Measurements from ENCODE around the gene MTAP. TPM values are rescaled to one million over a fixed set of nuclear protein-coding genes. Genes with fewer than 3 reads are reported as not detected.

MTAP gene
- total RNA-seq, 4 donors from 2014 or later: 13.3 to 40.3 (median 27.3) TPM

GRCh38 chr9:21933865-21934264, 131.4 kb downstream of the MTAP start:
- Histone ChIP-seq H3K4me1 (no peaks in the 10 kb centered on the region), H3K27me3 (no peaks in the 10 kb centered on the region), H3K27ac (no peak overlapping the region), H3K36me3 (no peaks in the 10 kb centered on the region), H3K9me3 (no peaks in the 10 kb centered on the region), H3K4me3 (no peak overlapping the region)
- no peak for DNase-seq
- TF ChIP-seq POLR2A (IDR thresholded peaks at IDR 0.05) (no peak), CTCF (IDR thresholded peaks at IDR 0.05) (no peak)

GRCh38 chr9:21935631-21936030, 133.2 kb downstream of the MTAP start:
- Histone ChIP-seq H3K9me3 (no peaks in the 10 kb centered on the region), H3K36me3 (no peaks in the 10 kb centered on the region), H3K4me1 (no peaks in the 10 kb centered on the region), H3K4me3 (no peak overlapping the region), H3K27ac (no peak overlapping the region), H3K27me3 (no peaks in the 10 kb centered on the region)
- no peak for DNase-seq
- TF ChIP-seq CTCF (IDR thresholded peaks at IDR 0.05): no peak
- no peak for TF ChIP-seq POLR2A (IDR thresholded peaks at IDR 0.05)

GRCh38 chr9:21936161-21936560, 133.7 kb downstream of the MTAP start:
- Histone ChIP-seq H3K36me3 (no peaks in the 10 kb centered on the region), H3K27ac (no peak overlapping the region), H3K4me3 (no peak overlapping the region), H3K27me3 (no peaks in the 10 kb centered on the region), H3K9me3 (no peaks in the 10 kb centered on the region), H3K4me1 (no peaks in the 10 kb centered on the region)
- TF ChIP-seq CTCF (IDR thresholded peaks at IDR 0.05) (no peak), POLR2A (IDR thresholded peaks at IDR 0.05) (no peak)
- DNase-seq: no peak

- Histone ChIP-seq H3K9me3 (no peaks in the 10 kb centered on the region), H3K27me3 (no peaks in the 10 kb centered on the region), H3K4me3 (no peak overlapping the region), H3K36me3 (no peaks in the 10 kb centered on the region), H3K4me1 (no peaks in the 10 kb centered on the region), H3K27ac (no peak overlapping the region)
- no peak for DNase-seq
- no peak for TF ChIP-seq CTCF (IDR thresholded peaks at IDR 0.05)
- no peak for TF ChIP-seq POLR2A (IDR thresholded peaks at IDR 0.05)
Observed at GRCh38 chr9:21941337-21941995, 139.0 kb downstream of the MTAP start.

GRCh38 chr9:21943464-21943863, 141.0 kb downstream of the MTAP start:
- Histone ChIP-seq H3K36me3 (no peaks in the 10 kb centered on the region), H3K27ac (no peak overlapping the region), H3K27me3 (no peaks in the 10 kb centered on the region), H3K4me3 (no peak overlapping the region), H3K9me3 (no peaks in the 10 kb centered on the region), H3K4me1 (no peaks in the 10 kb centered on the region)
- DNase-seq: no peak
- TF ChIP-seq CTCF (IDR thresholded peaks at IDR 0.05) (no peak), POLR2A (IDR thresholded peaks at IDR 0.05) (no peak)

- Histone ChIP-seq H3K36me3 (no peaks in the 10 kb centered on the region), H3K4me3 (no peak overlapping the region), H3K9me3 (no peaks in the 10 kb centered on the region), H3K4me1 (no peaks in the 10 kb centered on the region), H3K27me3 (no peaks in the 10 kb centered on the region), H3K27ac (no peak overlapping the region)
- no peak for DNase-seq
- no peak for TF ChIP-seq POLR2A (IDR thresholded peaks at IDR 0.05)
- no peak for TF ChIP-seq CTCF (IDR thresholded peaks at IDR 0.05)
Observed at GRCh38 chr9:21945606-21946005, 143.2 kb downstream of the MTAP start.
